MM.1S (cell line): ENCODE results near the gene PDPK1.
"Not testable (repeated sequence)": the region's sequence is repeated elsewhere in the genome, so short reads cannot be mapped to it uniquely, and the experiment has no call there.

Source experiments
- CTCF ChIP-seq: fragments of 300-600 bp; sonication (generic); IDR thresholded peaks from 2 replicates; pipeline ENCODE4 v1.5.1; 2016; ENCODE audit warnings: antibody characterized with exemption, low read length, mixed read lengths
- EZH2 ChIP-seq: fragments of 300-600 bp; sonication (generic); optimal IDR thresholded peaks from 2 replicates; pipeline ENCODE3; 2017; ENCODE audit warnings: low read depth, mild to moderate bottlenecking, antibody characterized with exemption, low read length, mixed read lengths

DNA sequence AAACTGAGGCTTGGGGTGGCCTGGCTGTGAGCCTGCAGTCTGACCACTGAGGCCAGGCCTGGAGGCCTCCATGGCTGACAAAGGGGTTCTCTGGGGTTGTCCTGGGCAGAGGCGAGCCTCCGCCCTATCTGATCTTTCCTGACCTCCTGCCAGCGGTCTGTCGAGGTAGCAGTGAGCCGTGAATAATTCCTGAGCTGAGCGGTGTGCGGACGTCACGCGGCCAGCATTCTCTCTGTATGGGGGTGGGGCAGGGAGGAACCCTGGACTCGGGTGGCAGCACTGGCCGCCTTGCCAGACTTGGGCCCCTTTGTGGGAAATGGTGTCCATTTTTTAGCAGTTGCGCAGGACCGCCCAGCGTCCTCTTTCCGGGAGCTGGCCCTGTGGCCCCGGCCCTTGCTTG is 74.1 kb downstream of the PDPK1 start:
- TF ChIP-seq CTCF, EZH2: not testable (repeated sequence)
